OCI-LY7 (cell line): ENCODE data around the gene TIMM13.

Experiments
- CTCF ChIP-seq: fragments of 200-600 bp; sonication (generic); conservative IDR thresholded peaks from 2 replicates; pipeline ENCODE4 v1.5.1; 2014; ENCODE audit warnings: mild to moderate bottlenecking, antibody characterized with exemption, low read length, moderate library complexity, mixed read lengths
- EZH2phosphoT487 ChIP-seq: fragments of 200-600 bp; sonication (generic); IDR thresholded peaks from 2 replicates; pipeline ENCODE4 v1.6.1; 2018; ENCODE audit warnings: low read depth, borderline replicate concordance, mild to moderate bottlenecking, mixed run types, antibody characterized with exemption, low read length, moderate library complexity, mixed read lengths

GRCh38 chr19:2469102-2469914 is 41.9 kb upstream of the TIMM13 start:
- no peak for TF ChIP-seq CTCF
- TF ChIP-seq EZH2phosphoT487: no peak
